ENCODE data around the gene TXLNB.
"Not testable (repeated sequence)": the region's sequence is repeated elsewhere in the genome, so short reads cannot be mapped to it uniquely, and the experiment has no call there.

TXLNB gene

DNA sequence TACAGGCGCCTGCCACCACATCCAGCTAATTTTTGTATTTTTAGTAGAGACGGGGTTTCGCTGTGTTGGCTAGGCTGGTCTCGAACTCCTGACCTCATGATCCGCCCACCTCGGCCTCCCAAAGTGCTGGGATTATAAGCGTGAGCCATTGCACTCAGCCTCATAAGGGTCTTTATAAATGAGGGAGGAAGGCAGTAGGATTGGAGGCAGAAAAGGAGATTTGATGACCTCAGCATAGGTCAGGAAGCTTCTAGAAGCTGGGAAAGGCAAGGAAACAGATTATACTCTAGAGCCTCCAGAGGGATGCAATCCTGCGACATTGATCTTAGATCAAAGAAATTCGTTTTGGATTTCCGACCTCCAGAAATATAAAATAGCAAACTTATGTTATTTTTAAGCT, 1.4 kb upstream of the TXLNB start:
- H3K4me3 ChIP-seq (ENCODE audit: low read length in 2 of 2); H3K27me3 ChIP-seq (ENCODE audit: control insufficient read depth in 2 of 2, insufficient read depth in 2 of 2, low read length in 2 of 2); H3K36me3 ChIP-seq (ENCODE audit: control insufficient read depth in 2 of 2, insufficient read depth in 2 of 2, low read length in 2 of 2); H3K9ac ChIP-seq (ENCODE audit: low read depth in 1 of 2, low read length in 2 of 2); H3K27ac ChIP-seq (ENCODE audit: low read depth in 2 of 2, low read length in 2 of 2); H3K4me1 ChIP-seq (ENCODE audit: control insufficient read depth in 2 of 2, insufficient read depth in 2 of 2, low read length in 2 of 2); H3K9me3 ChIP-seq (ENCODE audit: control insufficient read depth in 2 of 2, low read length in 2 of 2): not testable (repeated sequence)

DNA sequence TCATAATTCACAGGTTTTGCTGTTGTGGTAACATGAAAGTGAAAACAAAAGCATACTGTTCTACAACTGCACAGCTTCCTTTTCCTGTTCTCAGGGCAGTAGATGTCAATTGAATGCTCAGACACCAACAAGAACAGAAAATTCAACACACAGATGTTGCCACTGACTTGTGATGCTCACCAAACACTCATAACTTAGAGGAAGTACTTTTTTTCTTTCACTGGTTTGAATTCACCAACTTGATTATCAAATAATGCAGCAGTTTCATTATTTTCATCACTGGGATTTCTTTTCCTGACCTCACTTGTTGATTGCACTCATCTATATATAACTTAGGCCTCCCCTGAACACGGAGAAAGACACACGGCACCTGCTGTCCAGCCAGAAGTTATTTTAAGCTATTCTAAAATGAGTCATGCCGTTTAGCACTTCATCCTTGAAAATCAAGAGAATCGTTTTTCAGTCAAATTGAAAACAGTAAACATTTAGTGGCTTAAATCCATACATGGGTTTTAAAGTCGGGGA, 949 bp downstream of the TXLNB start:
- peaks cover 0 to 9% of the 10 kb centered on the region in 2 donors for H3K4me1 ChIP-seq (ENCODE audit: control insufficient read depth in 2 of 2, insufficient read depth in 2 of 2, low read length in 2 of 2)
- no peaks in the 10 kb centered on the region for H3K9me3 ChIP-seq (ENCODE audit: control insufficient read depth in 2 of 2, low read length in 2 of 2)
- H3K27me3 ChIP-seq (ENCODE audit: control insufficient read depth in 2 of 2, insufficient read depth in 2 of 2, low read length in 2 of 2), result no peaks in the 10 kb centered on the region
- peak overlapping the region in 1 of 2 donors; percentile 39 for H3K4me3 ChIP-seq (ENCODE audit: low read length in 2 of 2)
- peak overlapping the region in 1 of 2 donors; percentile 59 for H3K9ac ChIP-seq (ENCODE audit: low read depth in 1 of 2, low read length in 2 of 2)
- H3K36me3 ChIP-seq (ENCODE audit: control insufficient read depth in 2 of 2, insufficient read depth in 2 of 2, low read length in 2 of 2), result no peaks in the 10 kb centered on the region
- H3K27ac ChIP-seq (ENCODE audit: low read depth in 2 of 2, low read length in 2 of 2), result peak overlapping the region; percentile 69 to 76

DNA sequence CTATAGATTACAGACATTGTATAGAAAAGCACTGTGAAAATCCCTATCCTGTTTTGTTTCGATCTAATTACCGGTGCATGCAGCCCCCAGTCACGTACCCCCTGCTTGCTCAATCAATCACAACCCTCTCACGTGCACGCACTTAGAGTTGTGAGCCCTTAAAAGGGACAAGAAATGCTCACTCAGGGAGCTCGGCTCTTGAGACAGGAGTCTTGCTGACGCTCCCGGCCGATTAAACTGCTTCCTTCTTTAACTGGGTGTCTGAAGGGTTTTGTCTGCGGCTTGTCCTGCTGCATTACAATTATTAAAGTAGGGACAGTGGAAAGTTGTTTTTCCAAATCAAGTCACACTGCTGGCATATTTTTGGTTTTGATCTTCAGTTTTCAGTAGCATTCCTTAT, 2.6 kb downstream of the TXLNB start:
- Histone ChIP-seq H3K4me1 (ENCODE audit: control insufficient read depth in 2 of 2, insufficient read depth in 2 of 2, low read length in 2 of 2) (peaks cover 0 to 9% of the 10 kb centered on the region in 2 donors), H3K9ac (ENCODE audit: low read depth in 1 of 2, low read length in 2 of 2) (no peak overlapping the region), H3K27ac (ENCODE audit: low read depth in 2 of 2, low read length in 2 of 2) (no peak overlapping the region), H3K27me3 (ENCODE audit: control insufficient read depth in 2 of 2, insufficient read depth in 2 of 2, low read length in 2 of 2) (no peaks in the 10 kb centered on the region), H3K36me3 (ENCODE audit: control insufficient read depth in 2 of 2, insufficient read depth in 2 of 2, low read length in 2 of 2) (no peaks in the 10 kb centered on the region), H3K9me3 (ENCODE audit: control insufficient read depth in 2 of 2, low read length in 2 of 2) (no peaks in the 10 kb centered on the region), H3K4me3 (ENCODE audit: low read length in 2 of 2) (no peak overlapping the region)

DNA sequence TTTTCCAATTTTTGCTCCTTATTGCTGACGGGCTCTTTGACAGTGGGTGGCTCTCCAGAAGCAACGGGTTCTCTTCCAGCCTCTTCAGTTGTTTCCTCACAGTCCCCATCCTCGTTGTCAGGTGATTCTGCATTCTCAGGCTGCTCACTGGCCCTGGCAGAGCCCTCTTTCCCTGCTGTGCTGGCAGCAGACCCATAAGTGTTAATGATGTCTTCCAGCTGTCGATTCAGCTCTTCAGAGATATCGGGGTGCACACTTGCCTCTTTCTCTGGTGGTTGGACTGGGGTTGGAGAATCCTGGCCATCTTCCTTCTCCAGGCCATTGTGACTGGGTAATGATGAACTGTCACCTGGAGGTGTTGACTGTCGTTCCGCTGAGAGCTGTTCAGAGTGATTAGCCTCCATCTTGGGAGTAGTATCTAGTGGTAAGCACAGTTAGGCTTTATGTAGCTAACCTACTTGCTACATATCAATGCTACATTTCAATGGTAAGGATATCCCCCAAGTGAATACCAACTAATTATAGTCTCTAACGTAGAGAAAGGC, 3.2 kb downstream of the TXLNB start:
- no peak overlapping the region for H3K9ac ChIP-seq (ENCODE audit: low read depth in 1 of 2, low read length in 2 of 2)
- no peaks in the 10 kb centered on the region for H3K27me3 ChIP-seq (ENCODE audit: control insufficient read depth in 2 of 2, insufficient read depth in 2 of 2, low read length in 2 of 2)
- H3K9me3 ChIP-seq (ENCODE audit: control insufficient read depth in 2 of 2, low read length in 2 of 2), result no peaks in the 10 kb centered on the region
- peaks cover 0 to 9% of the 10 kb centered on the region in 2 donors for H3K4me1 ChIP-seq (ENCODE audit: control insufficient read depth in 2 of 2, insufficient read depth in 2 of 2, low read length in 2 of 2)
- no peaks in the 10 kb centered on the region for H3K36me3 ChIP-seq (ENCODE audit: control insufficient read depth in 2 of 2, insufficient read depth in 2 of 2, low read length in 2 of 2)
- H3K4me3 ChIP-seq (ENCODE audit: low read length in 2 of 2), result no peak overlapping the region
- H3K27ac ChIP-seq (ENCODE audit: low read depth in 2 of 2, low read length in 2 of 2), result no peak overlapping the region

DNA sequence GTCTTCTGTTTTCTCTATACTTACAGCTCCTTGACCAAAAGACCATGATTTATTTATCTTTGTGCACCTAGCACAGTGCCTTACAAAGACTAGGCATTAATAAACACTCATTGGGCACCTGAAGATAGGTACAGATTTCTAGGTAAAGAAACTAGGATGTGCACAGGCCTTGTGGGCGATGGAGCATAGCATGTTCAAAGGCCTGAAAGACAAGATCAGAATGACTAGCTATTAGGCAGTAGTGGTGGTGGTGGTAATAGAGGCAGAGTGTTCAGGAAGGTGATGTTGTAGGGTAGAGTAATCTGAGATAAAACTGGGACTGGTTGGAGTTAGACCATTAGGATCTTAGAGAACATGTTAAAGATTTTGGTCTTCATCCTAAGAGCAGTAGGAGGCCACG, 3.9 kb downstream of the TXLNB start:
- Histone ChIP-seq H3K27me3 (ENCODE audit: control insufficient read depth in 2 of 2, insufficient read depth in 2 of 2, low read length in 2 of 2) (no peaks in the 10 kb centered on the region), H3K9ac (ENCODE audit: low read depth in 1 of 2, low read length in 2 of 2) (no peak overlapping the region), H3K9me3 (ENCODE audit: control insufficient read depth in 2 of 2, low read length in 2 of 2) (no peaks in the 10 kb centered on the region), H3K27ac (ENCODE audit: low read depth in 2 of 2, low read length in 2 of 2) (no peak overlapping the region), H3K4me3 (ENCODE audit: low read length in 2 of 2) (no peak overlapping the region), H3K4me1 (ENCODE audit: control insufficient read depth in 2 of 2, insufficient read depth in 2 of 2, low read length in 2 of 2) (peaks cover 0 to 9% of the 10 kb centered on the region in 2 donors), H3K36me3 (ENCODE audit: control insufficient read depth in 2 of 2, insufficient read depth in 2 of 2, low read length in 2 of 2) (no peaks in the 10 kb centered on the region)

DNA sequence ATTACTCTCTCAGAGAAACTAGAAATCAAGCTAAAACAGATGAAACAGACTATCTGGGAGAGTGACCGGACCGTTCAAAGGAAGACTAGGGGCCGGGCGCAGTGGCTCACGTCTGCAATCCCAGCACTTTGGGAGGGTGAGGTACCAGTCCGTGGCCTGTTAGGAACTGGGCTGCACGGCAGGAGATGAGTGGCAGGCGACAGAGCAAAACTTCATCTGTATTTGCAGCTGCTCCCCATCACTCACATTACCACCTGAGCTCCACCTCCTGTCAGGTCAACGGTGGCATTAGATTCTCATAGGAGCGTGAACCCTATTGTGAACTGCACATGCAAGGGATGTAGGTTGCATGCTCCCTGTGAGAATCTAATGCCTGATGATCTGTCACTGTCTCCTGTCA, 5.4 kb downstream of the TXLNB start:
- H3K4me1 ChIP-seq (ENCODE audit: control insufficient read depth in 2 of 2, insufficient read depth in 2 of 2, low read length in 2 of 2); H3K27me3 ChIP-seq (ENCODE audit: control insufficient read depth in 2 of 2, insufficient read depth in 2 of 2, low read length in 2 of 2); H3K4me3 ChIP-seq (ENCODE audit: low read length in 2 of 2); H3K9ac ChIP-seq (ENCODE audit: low read depth in 1 of 2, low read length in 2 of 2); H3K27ac ChIP-seq (ENCODE audit: low read depth in 2 of 2, low read length in 2 of 2); H3K36me3 ChIP-seq (ENCODE audit: control insufficient read depth in 2 of 2, insufficient read depth in 2 of 2, low read length in 2 of 2); H3K9me3 ChIP-seq (ENCODE audit: control insufficient read depth in 2 of 2, low read length in 2 of 2): not testable (repeated sequence)

DNA sequence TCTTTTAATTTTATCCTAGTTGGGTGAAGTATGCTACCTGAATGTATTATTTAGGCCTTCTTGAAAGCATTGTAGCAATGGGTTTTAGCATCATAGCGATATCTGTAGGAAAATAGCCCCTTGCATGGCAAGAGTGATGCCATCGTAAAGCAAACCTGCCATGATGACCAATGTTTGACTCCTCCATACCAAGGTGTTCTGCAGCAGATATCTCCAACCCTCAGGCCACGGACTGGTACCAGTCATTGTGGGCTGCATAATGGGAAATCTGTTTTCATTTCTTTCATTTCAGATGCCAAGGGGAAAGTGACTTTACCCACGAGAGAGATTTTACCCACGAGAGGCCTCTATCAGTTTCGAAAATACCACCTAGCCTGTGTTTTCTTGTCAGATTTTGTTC, 6.2 kb downstream of the TXLNB start:
- Histone ChIP-seq H3K9me3 (ENCODE audit: control insufficient read depth in 2 of 2, low read length in 2 of 2) (no peaks in the 10 kb centered on the region), H3K4me3 (ENCODE audit: low read length in 2 of 2) (no peak overlapping the region), H3K36me3 (ENCODE audit: control insufficient read depth in 2 of 2, insufficient read depth in 2 of 2, low read length in 2 of 2) (no peaks in the 10 kb centered on the region), H3K4me1 (ENCODE audit: control insufficient read depth in 2 of 2, insufficient read depth in 2 of 2, low read length in 2 of 2) (peaks cover 0 to 2% of the 10 kb centered on the region in 2 donors), H3K27ac (ENCODE audit: low read depth in 2 of 2, low read length in 2 of 2) (no peak overlapping the region), H3K27me3 (ENCODE audit: control insufficient read depth in 2 of 2, insufficient read depth in 2 of 2, low read length in 2 of 2) (no peaks in the 10 kb centered on the region), H3K9ac (ENCODE audit: low read depth in 1 of 2, low read length in 2 of 2) (no peak overlapping the region)

DNA sequence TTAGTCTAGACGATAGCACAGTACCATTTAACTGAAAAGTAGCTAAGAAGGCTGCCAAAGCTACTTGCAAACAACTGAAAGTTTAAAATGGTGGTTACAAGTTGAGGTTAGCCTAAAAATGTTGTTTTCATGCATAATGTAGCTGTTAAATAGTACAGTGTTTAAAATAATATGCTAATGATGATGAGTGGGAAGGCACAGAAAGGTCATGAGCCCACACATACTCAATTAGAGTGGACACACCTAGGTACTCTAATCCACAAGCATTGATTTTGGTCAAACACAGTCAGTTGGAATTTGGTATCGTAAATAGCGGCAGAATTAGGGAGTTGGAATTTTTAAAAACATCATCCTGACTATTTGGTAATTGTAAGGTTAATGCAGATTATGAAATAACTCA, 7.0 kb downstream of the TXLNB start:
- Histone ChIP-seq H3K27ac (ENCODE audit: low read depth in 2 of 2, low read length in 2 of 2) (no peak overlapping the region), H3K9ac (ENCODE audit: low read depth in 1 of 2, low read length in 2 of 2) (no peak overlapping the region), H3K27me3 (ENCODE audit: control insufficient read depth in 2 of 2, insufficient read depth in 2 of 2, low read length in 2 of 2) (no peaks in the 10 kb centered on the region), H3K4me1 (ENCODE audit: control insufficient read depth in 2 of 2, insufficient read depth in 2 of 2, low read length in 2 of 2) (no peaks in the 10 kb centered on the region), H3K36me3 (ENCODE audit: control insufficient read depth in 2 of 2, insufficient read depth in 2 of 2, low read length in 2 of 2) (no peaks in the 10 kb centered on the region), H3K9me3 (ENCODE audit: control insufficient read depth in 2 of 2, low read length in 2 of 2) (no peaks in the 10 kb centered on the region), H3K4me3 (ENCODE audit: low read length in 2 of 2) (no peak overlapping the region)

DNA sequence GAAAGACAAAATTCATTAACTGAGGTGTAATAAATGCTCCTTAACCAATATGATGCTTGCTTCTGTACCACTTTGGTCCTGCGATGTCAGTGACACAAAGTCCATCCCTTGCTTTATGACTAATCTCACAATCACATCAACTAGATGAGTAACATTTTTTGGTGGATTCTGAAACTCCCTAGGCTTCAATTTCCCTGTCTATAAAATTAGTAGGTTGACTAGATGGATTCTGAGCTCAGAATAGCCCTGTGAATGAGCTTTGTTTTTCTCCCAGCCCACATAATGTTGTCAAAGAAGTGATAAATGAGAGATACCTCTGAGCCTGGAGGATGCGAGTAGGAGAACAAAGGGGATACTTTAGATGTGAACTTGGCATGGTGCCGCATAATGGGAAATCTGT, 9.1 kb downstream of the TXLNB start:
- H3K4me1 ChIP-seq (ENCODE audit: control insufficient read depth in 2 of 2, insufficient read depth in 2 of 2, low read length in 2 of 2), result peaks cover 0 to 3% of the 10 kb centered on the region in 2 donors
- no peaks in the 10 kb centered on the region for H3K36me3 ChIP-seq (ENCODE audit: control insufficient read depth in 2 of 2, insufficient read depth in 2 of 2, low read length in 2 of 2)
- H3K27me3 ChIP-seq (ENCODE audit: control insufficient read depth in 2 of 2, insufficient read depth in 2 of 2, low read length in 2 of 2), result no peaks in the 10 kb centered on the region
- H3K9ac ChIP-seq (ENCODE audit: low read depth in 1 of 2, low read length in 2 of 2), result no peak overlapping the region
- no peak overlapping the region for H3K27ac ChIP-seq (ENCODE audit: low read depth in 2 of 2, low read length in 2 of 2)
- H3K4me3 ChIP-seq (ENCODE audit: low read length in 2 of 2), result no peak overlapping the region
- no peaks in the 10 kb centered on the region for H3K9me3 ChIP-seq (ENCODE audit: control insufficient read depth in 2 of 2, low read length in 2 of 2)

DNA sequence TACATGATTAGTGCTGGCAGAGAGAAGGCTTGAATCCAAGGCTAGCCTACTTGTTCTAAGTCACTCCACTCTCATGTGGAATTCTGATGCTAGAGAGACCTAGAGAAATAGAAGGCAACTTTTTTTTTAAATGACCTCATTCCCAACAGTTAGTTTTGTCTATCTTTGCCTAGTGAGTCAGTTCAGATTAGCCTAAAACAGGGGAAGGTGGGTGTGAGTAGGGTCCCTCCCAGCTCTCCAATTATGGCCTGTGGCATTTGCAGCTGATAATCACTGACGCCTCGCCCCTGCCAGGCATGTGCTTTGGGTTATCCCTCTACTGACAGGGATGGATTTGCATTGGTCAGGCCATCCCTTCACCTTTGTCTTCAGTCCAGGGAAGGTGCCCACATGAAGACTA, 13.6 kb downstream of the TXLNB start:
- Histone ChIP-seq H3K4me1 (ENCODE audit: control insufficient read depth in 2 of 2, insufficient read depth in 2 of 2, low read length in 2 of 2) (peaks cover 0 to 3% of the 10 kb centered on the region in 2 donors), H3K27me3 (ENCODE audit: control insufficient read depth in 2 of 2, insufficient read depth in 2 of 2, low read length in 2 of 2) (no peaks in the 10 kb centered on the region), H3K4me3 (ENCODE audit: low read length in 2 of 2) (no peak overlapping the region), H3K9me3 (ENCODE audit: control insufficient read depth in 2 of 2, low read length in 2 of 2) (no peaks in the 10 kb centered on the region), H3K9ac (ENCODE audit: low read depth in 1 of 2, low read length in 2 of 2) (no peak overlapping the region), H3K27ac (ENCODE audit: low read depth in 2 of 2, low read length in 2 of 2) (no peak overlapping the region), H3K36me3 (ENCODE audit: control insufficient read depth in 2 of 2, insufficient read depth in 2 of 2, low read length in 2 of 2) (no peaks in the 10 kb centered on the region)

DNA sequence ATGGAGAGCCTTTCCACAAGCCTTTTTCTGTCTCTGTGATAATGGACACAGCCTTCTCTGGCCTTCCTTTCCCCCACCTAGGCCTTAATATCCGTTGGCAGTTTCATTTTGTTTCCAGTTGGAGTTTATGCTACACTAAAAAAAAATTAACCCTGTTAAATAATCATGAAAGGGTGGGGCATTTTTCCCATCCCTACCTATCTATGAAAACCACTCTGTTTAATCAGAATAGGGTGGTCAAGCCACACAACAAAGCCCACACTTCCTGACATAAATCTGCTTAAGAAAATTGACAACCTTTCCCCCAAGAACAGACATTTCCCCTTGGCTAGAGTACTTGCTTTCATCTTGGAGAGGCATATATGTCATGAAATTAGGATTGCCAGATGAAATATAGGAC, 14.2 kb downstream of the TXLNB start:
- peaks cover 0 to 3% of the 10 kb centered on the region in 2 donors for H3K4me1 ChIP-seq (ENCODE audit: control insufficient read depth in 2 of 2, insufficient read depth in 2 of 2, low read length in 2 of 2)
- no peak overlapping the region for H3K27ac ChIP-seq (ENCODE audit: low read depth in 2 of 2, low read length in 2 of 2)
- no peak overlapping the region for H3K4me3 ChIP-seq (ENCODE audit: low read length in 2 of 2)
- H3K9me3 ChIP-seq (ENCODE audit: control insufficient read depth in 2 of 2, low read length in 2 of 2), result no peaks in the 10 kb centered on the region
- no peak overlapping the region for H3K9ac ChIP-seq (ENCODE audit: low read depth in 1 of 2, low read length in 2 of 2)
- H3K36me3 ChIP-seq (ENCODE audit: control insufficient read depth in 2 of 2, insufficient read depth in 2 of 2, low read length in 2 of 2), result no peaks in the 10 kb centered on the region
- H3K27me3 ChIP-seq (ENCODE audit: control insufficient read depth in 2 of 2, insufficient read depth in 2 of 2, low read length in 2 of 2), result no peaks in the 10 kb centered on the region
